Measurements from ENCODE around the gene LEMD1. TPM values are rescaled to one million over a fixed set of nuclear protein-coding genes. Genes with fewer than 3 reads are reported as not detected.

The LEMD1 gene
- total and polyA plus RNA-seq, 4 donors: not detected

DNA sequence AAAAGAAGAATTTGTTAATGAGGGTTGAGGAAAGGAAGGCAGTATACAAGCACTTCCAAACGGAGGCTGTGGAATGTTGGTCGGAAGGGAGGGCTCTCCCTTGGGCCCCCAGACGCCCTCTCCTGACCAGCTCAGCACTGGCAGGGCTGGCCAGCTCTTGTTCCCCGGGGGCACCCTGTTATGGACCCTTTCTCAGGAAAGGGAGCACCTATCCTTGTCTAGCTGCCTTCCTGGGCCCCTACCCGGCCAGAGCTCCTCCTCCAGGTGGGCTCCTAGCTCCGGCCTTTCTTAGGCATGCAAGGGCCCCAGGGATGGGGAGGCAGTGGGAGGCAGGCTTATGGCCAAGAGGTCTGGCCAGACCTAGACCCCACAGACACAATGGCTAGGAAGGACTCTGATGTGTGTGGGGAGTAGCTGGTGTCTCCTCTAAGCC is 33.1 kb upstream of the LEMD1 start:
- H3K4me1 ChIP-seq (ENCODE audit: control insufficient read depth in 1 of 2, insufficient read depth in 2 of 2, low read length in 2 of 2): no peaks in the 10 kb centered on the region
- no peak overlapping the region for H3K27ac ChIP-seq (ENCODE audit: low read depth in 1 of 2, low read length in 2 of 2)
- no peaks in the 10 kb centered on the region for H3K9me3 ChIP-seq (ENCODE audit: control insufficient read depth, low read length)
- no peak overlapping the region for H3K4me3 ChIP-seq (ENCODE audit: low read length in 2 of 2)
- intact Hi-C loops (cut with DNase I): no loop called here
- H3K36me3 ChIP-seq (ENCODE audit: control insufficient read depth in 1 of 2, insufficient read depth in 2 of 2, low read length in 1 of 2): no peaks in the 10 kb centered on the region
- 13 to 16% methylated on average over 6 of the region's 6 CpGs for WGBS, 2 donors
- DNase-seq (no peak), ATAC-seq (ENCODE audit: low FRiP score) (no peak)
- no peaks in the 10 kb centered on the region for H3K27me3 ChIP-seq (ENCODE audit: control insufficient read depth in 1 of 2, insufficient read depth in 2 of 2, low read length in 1 of 2)

DNA sequence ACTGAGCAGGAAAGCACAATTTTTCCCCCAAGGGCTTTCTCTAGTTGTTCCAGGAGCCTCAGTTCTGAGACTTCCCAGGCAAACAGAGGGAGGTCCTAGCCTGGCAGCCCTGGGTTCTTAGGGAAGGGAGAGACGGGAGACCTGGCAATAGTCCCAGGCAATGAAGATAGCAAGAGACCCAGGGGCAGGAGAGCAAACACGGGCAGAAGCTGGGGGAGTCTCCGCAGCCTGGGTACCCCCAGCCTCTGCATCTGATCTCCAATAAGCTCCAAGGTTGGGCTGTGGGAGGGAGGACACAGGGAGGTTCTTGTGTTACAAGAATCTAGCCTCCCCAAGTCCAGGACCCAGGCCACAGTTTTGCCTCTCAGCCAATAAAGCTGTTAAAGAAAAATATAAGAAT is 31.6 kb upstream of the LEMD1 start:
- ATAC-seq (ENCODE audit: low FRiP score) (no peak), DNase-seq (no peak)
- no peaks in the 10 kb centered on the region for H3K9me3 ChIP-seq (ENCODE audit: control insufficient read depth, low read length)
- no peak overlapping the region for H3K4me3 ChIP-seq (ENCODE audit: low read length in 2 of 2)
- H3K4me1 ChIP-seq (ENCODE audit: control insufficient read depth in 1 of 2, insufficient read depth in 2 of 2, low read length in 2 of 2): no peaks in the 10 kb centered on the region
- no peak overlapping the region for H3K27ac ChIP-seq (ENCODE audit: low read depth in 1 of 2, low read length in 2 of 2)
- 7 to 12% methylated on average over 3 of the region's 3 CpGs for WGBS, 2 donors
- no peaks in the 10 kb centered on the region for H3K36me3 ChIP-seq (ENCODE audit: control insufficient read depth in 1 of 2, insufficient read depth in 2 of 2, low read length in 1 of 2)
- no peaks in the 10 kb centered on the region for H3K27me3 ChIP-seq (ENCODE audit: control insufficient read depth in 1 of 2, insufficient read depth in 2 of 2, low read length in 1 of 2)
- intact Hi-C loops (cut with DNase I): no loop called here

DNA sequence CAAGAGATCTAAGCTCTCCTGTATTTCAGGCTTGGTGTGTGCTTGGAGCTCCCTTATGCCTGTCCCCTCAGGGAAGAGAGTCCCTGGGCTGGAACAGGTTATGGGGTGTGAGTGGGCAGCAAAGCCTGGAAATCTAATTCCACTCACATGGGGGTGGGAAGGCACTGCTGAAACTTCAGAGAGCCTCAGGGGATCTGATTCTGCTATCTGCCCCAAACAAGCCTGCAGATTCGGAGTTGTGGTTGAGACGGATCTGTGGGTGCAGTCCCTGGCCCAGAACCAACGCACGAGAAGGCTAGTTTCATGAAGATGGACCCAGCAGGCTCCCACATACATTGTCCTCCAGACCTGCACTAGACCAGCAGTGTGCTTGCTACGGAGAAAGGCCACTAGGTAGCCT is 31.1 kb upstream of the LEMD1 start:
- no peak for ATAC-seq (ENCODE audit: low FRiP score)
- H3K27ac ChIP-seq (ENCODE audit: low read depth in 1 of 2, low read length in 2 of 2): no peak overlapping the region
- no peak overlapping the region for H3K4me3 ChIP-seq (ENCODE audit: low read length in 2 of 2)
- H3K36me3 ChIP-seq (ENCODE audit: control insufficient read depth in 1 of 2, insufficient read depth in 2 of 2, low read length in 1 of 2): no peaks in the 10 kb centered on the region
- DNase-seq: no peak
- H3K27me3 ChIP-seq (ENCODE audit: control insufficient read depth in 1 of 2, insufficient read depth in 2 of 2, low read length in 1 of 2): no peaks in the 10 kb centered on the region
- intact Hi-C loops (cut with DNase I): no loop called here
- H3K4me1 ChIP-seq (ENCODE audit: control insufficient read depth in 1 of 2, insufficient read depth in 2 of 2, low read length in 2 of 2): no peaks in the 10 kb centered on the region
- no peaks in the 10 kb centered on the region for H3K9me3 ChIP-seq (ENCODE audit: control insufficient read depth, low read length)
- WGBS, 2 donors: 61 to 74% methylated on average over 5 of the region's 5 CpGs

DNA sequence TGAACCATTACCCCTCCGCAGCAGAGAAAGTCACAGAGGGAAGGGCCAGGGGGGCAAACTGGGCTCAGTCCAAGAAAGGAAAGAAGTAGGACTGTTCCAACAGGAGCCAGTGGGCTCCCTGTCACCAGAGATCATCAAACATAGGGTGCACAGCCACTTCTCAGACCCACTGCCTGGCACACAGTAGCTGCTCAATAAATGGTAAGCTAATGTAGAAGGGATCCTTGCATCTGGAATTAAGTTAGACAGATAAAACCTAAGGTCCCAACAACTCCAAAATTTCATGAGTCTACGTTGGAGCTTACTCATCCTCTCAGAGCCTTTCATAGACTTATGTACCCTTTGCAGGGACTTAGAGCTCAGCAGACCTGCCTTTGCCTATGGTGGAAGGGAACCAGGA is 30.5 kb upstream of the LEMD1 start:
- Histone ChIP-seq H3K4me3 (ENCODE audit: low read length in 2 of 2) (no peak overlapping the region), H3K27me3 (ENCODE audit: control insufficient read depth in 1 of 2, insufficient read depth in 2 of 2, low read length in 1 of 2) (no peaks in the 10 kb centered on the region), H3K27ac (ENCODE audit: low read depth in 1 of 2, low read length in 2 of 2) (no peak overlapping the region), H3K4me1 (ENCODE audit: control insufficient read depth in 1 of 2, insufficient read depth in 2 of 2, low read length in 2 of 2) (no peaks in the 10 kb centered on the region), H3K9me3 (ENCODE audit: control insufficient read depth, low read length) (no peaks in the 10 kb centered on the region), H3K36me3 (ENCODE audit: control insufficient read depth in 1 of 2, insufficient read depth in 2 of 2, low read length in 1 of 2) (no peaks in the 10 kb centered on the region)
- 68 to 71% methylated on average over 2 of the region's 2 CpGs for WGBS, 2 donors
- intact Hi-C loops (cut with DNase I): no loop called here
- DNase-seq (no peak), ATAC-seq (ENCODE audit: low FRiP score) (no peak)

DNA sequence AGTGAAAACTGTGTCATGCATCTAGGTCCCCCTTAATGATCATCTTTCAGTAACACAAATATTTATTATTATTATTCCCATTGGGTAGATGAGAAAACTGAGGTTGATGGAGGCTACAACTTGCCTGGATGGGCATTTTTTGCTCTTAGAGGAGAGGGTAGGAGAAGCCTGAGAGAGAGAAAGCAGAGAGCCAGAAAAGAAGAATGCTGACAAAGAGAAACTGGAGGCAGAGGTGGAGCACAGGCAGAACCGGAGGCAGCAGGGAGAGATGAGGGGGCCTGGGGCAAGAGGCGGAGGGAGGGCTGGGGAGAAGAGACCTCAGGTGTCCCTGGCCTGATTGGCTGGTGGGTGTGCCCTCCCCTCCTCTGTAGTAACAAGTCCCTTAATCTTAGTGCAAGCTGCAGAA is 29.9 kb upstream of the LEMD1 start:
- no peaks in the 10 kb centered on the region for H3K4me1 ChIP-seq (ENCODE audit: control insufficient read depth in 1 of 2, insufficient read depth in 2 of 2, low read length in 2 of 2)
- ATAC-seq (ENCODE audit: low FRiP score): no peak
- WGBS, 2 donors: 63 to 68% methylated on average over 2 of the region's 2 CpGs
- H3K4me3 ChIP-seq (ENCODE audit: low read length in 2 of 2): no peak overlapping the region
- H3K27ac ChIP-seq (ENCODE audit: low read depth in 1 of 2, low read length in 2 of 2): no peak overlapping the region
- no peaks in the 10 kb centered on the region for H3K27me3 ChIP-seq (ENCODE audit: control insufficient read depth in 1 of 2, insufficient read depth in 2 of 2, low read length in 1 of 2)
- no peak for DNase-seq
- H3K36me3 ChIP-seq (ENCODE audit: control insufficient read depth in 1 of 2, insufficient read depth in 2 of 2, low read length in 1 of 2): no peaks in the 10 kb centered on the region
- intact Hi-C loops (cut with DNase I): no loop called here
- H3K9me3 ChIP-seq (ENCODE audit: control insufficient read depth, low read length): no peaks in the 10 kb centered on the region

DNA sequence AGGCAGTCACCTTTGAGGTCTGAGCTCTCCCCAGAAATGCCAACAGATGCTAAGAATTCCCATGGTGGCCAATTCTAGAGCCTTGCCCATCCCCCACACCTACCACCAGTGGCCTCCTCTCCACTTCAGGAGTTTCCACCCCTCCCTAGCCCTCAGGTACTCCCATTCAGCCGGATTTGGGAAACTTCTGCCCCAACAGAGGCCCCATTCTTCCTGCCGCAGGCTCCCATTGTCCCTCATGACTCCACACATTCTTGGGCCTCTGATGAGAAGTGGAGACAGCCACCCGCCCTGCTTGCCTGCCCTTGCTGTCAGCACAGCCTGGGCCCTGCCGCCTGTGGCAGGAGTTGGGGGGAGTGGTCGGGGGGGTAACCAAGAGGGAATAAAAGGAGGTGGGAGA is 29.3 kb upstream of the LEMD1 start:
- ATAC-seq (ENCODE audit: low FRiP score) (no peak), DNase-seq (no peak)
- H3K27ac ChIP-seq (ENCODE audit: low read depth in 1 of 2, low read length in 2 of 2): no peak overlapping the region
- 74 to 77% methylated on average over 5 of the region's 5 CpGs for WGBS, 2 donors
- intact Hi-C loops (cut with DNase I): no loop called here
- no peaks in the 10 kb centered on the region for H3K27me3 ChIP-seq (ENCODE audit: control insufficient read depth in 1 of 2, insufficient read depth in 2 of 2, low read length in 1 of 2)
- H3K4me3 ChIP-seq (ENCODE audit: low read length in 2 of 2): no peak overlapping the region
- no peaks in the 10 kb centered on the region for H3K4me1 ChIP-seq (ENCODE audit: control insufficient read depth in 1 of 2, insufficient read depth in 2 of 2, low read length in 2 of 2)
- no peaks in the 10 kb centered on the region for H3K36me3 ChIP-seq (ENCODE audit: control insufficient read depth in 1 of 2, insufficient read depth in 2 of 2, low read length in 1 of 2)
- no peaks in the 10 kb centered on the region for H3K9me3 ChIP-seq (ENCODE audit: control insufficient read depth, low read length)

DNA sequence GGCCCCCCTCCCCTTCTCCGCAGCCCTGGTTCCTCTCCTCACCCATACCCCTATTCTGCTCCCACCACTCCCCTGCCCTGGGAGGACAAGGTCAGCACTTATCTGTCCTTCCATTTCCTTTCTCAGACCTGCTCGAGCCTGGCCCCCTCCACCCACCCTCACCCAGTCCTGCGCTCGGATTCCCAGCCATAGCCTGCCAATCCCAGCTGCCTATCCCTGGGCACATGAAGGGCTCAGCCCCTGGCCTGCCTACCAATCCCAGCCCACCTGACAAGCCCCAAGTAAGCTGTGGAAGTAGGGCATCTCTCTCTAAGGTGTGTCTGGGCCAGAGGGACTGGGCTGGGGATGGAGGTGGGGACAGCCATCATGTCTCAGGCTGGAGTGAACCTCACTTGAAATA is 28.6 kb upstream of the LEMD1 start:
- ATAC-seq (ENCODE audit: low FRiP score): no peak
- no peaks in the 10 kb centered on the region for H3K36me3 ChIP-seq (ENCODE audit: control insufficient read depth in 1 of 2, insufficient read depth in 2 of 2, low read length in 1 of 2)
- intact Hi-C loops (cut with DNase I): no loop called here
- no peak overlapping the region for H3K27ac ChIP-seq (ENCODE audit: low read depth in 1 of 2, low read length in 2 of 2)
- no peak overlapping the region for H3K4me3 ChIP-seq (ENCODE audit: low read length in 2 of 2)
- no peak for DNase-seq
- H3K27me3 ChIP-seq (ENCODE audit: control insufficient read depth in 1 of 2, insufficient read depth in 2 of 2, low read length in 1 of 2): no peaks in the 10 kb centered on the region
- 62 to 67% methylated on average over 4 of the region's 4 CpGs for WGBS, 2 donors
- no peaks in the 10 kb centered on the region for H3K4me1 ChIP-seq (ENCODE audit: control insufficient read depth in 1 of 2, insufficient read depth in 2 of 2, low read length in 2 of 2)
- no peaks in the 10 kb centered on the region for H3K9me3 ChIP-seq (ENCODE audit: control insufficient read depth, low read length)

DNA sequence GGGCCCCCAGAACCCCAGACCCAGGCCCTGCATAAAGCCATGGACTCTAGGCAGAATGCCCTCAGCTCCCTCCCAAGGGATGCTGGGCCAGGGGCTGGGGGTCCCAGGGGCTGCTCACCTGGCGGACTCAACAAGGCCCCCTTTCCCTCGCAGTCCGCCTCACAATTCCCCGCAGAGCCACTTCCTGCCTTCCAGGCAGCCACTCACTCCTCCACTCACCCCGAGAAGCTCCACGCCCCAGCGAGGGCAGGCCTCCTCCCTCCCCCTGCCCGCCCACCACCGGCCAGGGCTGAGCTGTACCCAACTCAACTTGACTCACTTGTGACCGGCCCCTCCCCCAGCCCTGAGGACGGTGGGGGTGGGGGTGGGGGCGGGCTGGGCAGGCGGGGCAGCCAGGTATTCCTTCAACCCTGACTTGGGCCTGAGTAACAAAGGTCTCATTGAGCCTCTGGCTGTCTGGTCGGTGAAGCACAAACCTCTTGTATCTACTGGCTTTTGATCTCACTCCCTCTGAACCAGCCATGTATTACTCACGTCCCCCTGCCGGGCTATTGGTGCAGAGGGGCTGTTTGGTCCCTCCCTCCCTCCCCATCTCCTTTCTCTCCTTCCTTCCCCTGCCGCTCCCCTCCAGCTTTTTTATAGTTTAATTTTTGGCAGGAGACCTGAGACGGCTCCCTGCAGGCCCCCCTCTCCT is 28.0 kb upstream of the LEMD1 start:
- H3K4me3 ChIP-seq (ENCODE audit: low read length in 2 of 2): no peak overlapping the region
- WGBS, 2 donors: 23 to 27% methylated on average over 17 to 18 of the region's 18 CpGs
- intact Hi-C loops (cut with DNase I): no loop called here
- no peak overlapping the region for H3K27ac ChIP-seq (ENCODE audit: low read depth in 1 of 2, low read length in 2 of 2)
- no peaks in the 10 kb centered on the region for H3K9me3 ChIP-seq (ENCODE audit: control insufficient read depth, low read length)
- DNase-seq (no peak), ATAC-seq (ENCODE audit: low FRiP score) (no peak)
- no peaks in the 10 kb centered on the region for H3K4me1 ChIP-seq (ENCODE audit: control insufficient read depth in 1 of 2, insufficient read depth in 2 of 2, low read length in 2 of 2)
- no peaks in the 10 kb centered on the region for H3K36me3 ChIP-seq (ENCODE audit: control insufficient read depth in 1 of 2, insufficient read depth in 2 of 2, low read length in 1 of 2)
- no peaks in the 10 kb centered on the region for H3K27me3 ChIP-seq (ENCODE audit: control insufficient read depth in 1 of 2, insufficient read depth in 2 of 2, low read length in 1 of 2)

DNA sequence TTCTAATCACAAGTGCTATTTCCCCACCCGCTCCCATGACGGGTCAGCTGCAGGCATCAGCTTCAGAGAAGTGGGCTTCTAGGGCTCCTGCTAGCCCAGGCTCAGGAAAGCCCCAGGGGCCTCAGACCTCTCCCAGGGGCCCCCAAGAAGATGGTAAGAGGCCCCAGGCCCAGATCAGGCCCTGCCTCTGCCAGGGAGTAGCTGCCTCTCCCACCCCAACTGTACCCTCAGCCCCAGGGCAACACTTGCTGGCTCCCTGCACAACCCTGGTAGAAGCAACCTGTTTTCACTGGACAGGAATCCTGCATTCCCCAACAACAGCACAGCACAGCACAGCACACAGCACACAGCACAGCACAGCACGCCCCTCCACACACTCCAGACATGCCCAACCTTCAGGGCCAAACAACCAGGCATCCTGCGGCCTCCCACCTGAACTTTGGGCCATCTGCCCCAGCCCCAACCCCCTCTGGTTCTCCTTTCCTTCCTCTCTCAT is 27.4 kb upstream of the LEMD1 start:
- 86 to 92% methylated on average over 4 of the region's 4 CpGs for WGBS, 2 donors
- DNase-seq (no peak), ATAC-seq (ENCODE audit: low FRiP score) (no peak)
- Histone ChIP-seq H3K9me3 (ENCODE audit: control insufficient read depth, low read length) (no peaks in the 10 kb centered on the region), H3K27me3 (ENCODE audit: control insufficient read depth in 1 of 2, insufficient read depth in 2 of 2, low read length in 1 of 2) (no peaks in the 10 kb centered on the region), H3K36me3 (ENCODE audit: control insufficient read depth in 1 of 2, insufficient read depth in 2 of 2, low read length in 1 of 2) (no peaks in the 10 kb centered on the region), H3K27ac (ENCODE audit: low read depth in 1 of 2, low read length in 2 of 2) (no peak overlapping the region), H3K4me1 (ENCODE audit: control insufficient read depth in 1 of 2, insufficient read depth in 2 of 2, low read length in 2 of 2) (no peaks in the 10 kb centered on the region), H3K4me3 (ENCODE audit: low read length in 2 of 2) (no peak overlapping the region)
- intact Hi-C loops (cut with DNase I): no loop called here

Data from aorta (tissue), 5 donors.